HepG2 (cell line): ENCODE measurements around the gene COPB2. TPM values are rescaled to one million over a fixed set of nuclear protein-coding genes. Genes with fewer than 3 reads are reported as not detected.

Experiments
- ATAC-seq: fragments of 200-7000 bp; cut with Tn5 transposase; 3 replicates; pipeline ENCODE4 v1.9.1; 2020; ENCODE audit warnings: mild to moderate bottlenecking, moderate library complexity
- BruUV-seq: library from RNA; stranded (reverse); fragments of 400-500 nt; replicated peaks from 2 replicates; lab custom pipeline; 2021; lab: Mats Ljungman, UMichigan
- CTCF ChIA-PET: fragments of 300-600 bp; formaldehyde crosslinking; extraction: SDS; loops from one replicate; lab custom pipeline; 2021; ENCODE audit warnings: low total read pairs, inconsistent platforms, low intra/inter-chr PET ratio; lab: Yijun Ruan, JAX
- POLR2A ChIA-PET: fragments of 350-600 bp; sonication (Branson Sonifier 250); formaldehyde crosslinking; loops from one replicate; lab custom pipeline; 2020; ENCODE audit warnings: antibody characterized with exemption, inconsistent platforms; lab: Yijun Ruan, JAX
- DNase-seq: peaks from one replicate; pipeline ENCODE4 v3.0.0-alpha.2; 2015; ENCODE audit warnings: low spot score
- FAIRE-seq: peaks from 3 replicates; lab custom pipeline; 2011; peaks lifted over from hg19 to GRCh38; lab: Jason Lieb, UNC
- H2AFZ ChIP-seq: one replicate; pipeline ENCODE4 v1.6.1; 2011; ENCODE audit warnings: low read length, inconsistent platforms
- H3K27ac ChIP-seq: fragments of 300-600 bp; 3 replicates; pipeline ENCODE4 v1.8.0; 2011; ENCODE audit warnings: mixed run types, mild to moderate bottlenecking, mixed read lengths, low read length, inconsistent platforms; ENCODE audit not compliant: insufficient read depth; ENCODE audit errors: extremely low read length
- H3K27me3 ChIP-seq, 2 experiments: fragments of 200-600 bp in 1 of 2; 2 replicates in 1 of 2; 3 replicates in 1 of 2; pipeline versions ENCODE4 v1.6.0 to v1.8.0; 2011; ENCODE audit warnings: low read length in 2 of 2, mild to moderate bottlenecking in 2 of 2, moderate library complexity in 2 of 2, inconsistent platforms in 1 of 2; ENCODE audit not compliant: insufficient read depth in 2 of 2, control insufficient read depth in 1 of 2
- H3K36me3 ChIP-seq, 2 experiments: fragments of 200-600 bp in 1 of 2; replicated peaks in 1 of 2; 2 replicates in 1 of 2; 3 replicates in 1 of 2; pipeline versions ENCODE4 v1.5.1 to v1.8.0; 2011; ENCODE audit warnings: low read length in 2 of 2, inconsistent platforms in 1 of 2; ENCODE audit not compliant: insufficient read depth in 2 of 2, control insufficient read depth in 1 of 2
- H3K4me1 ChIP-seq: 2 replicates; pipeline ENCODE4 v1.5.1; 2012; ENCODE audit warnings: low read length, inconsistent platforms; ENCODE audit not compliant: insufficient read depth
- H3K4me2 ChIP-seq: 2 replicates; pipeline ENCODE4 v1.6.0; 2011; ENCODE audit warnings: low read depth, low read length, inconsistent platforms
- H3K4me3 ChIP-seq, 3 experiments: fragments of 200-600 bp in 1 of 3; sonication (generic), shearing (Covaris generic) in 1 of 3; replicated peaks in 1 of 3; 2 replicates each; pipeline ENCODE4 v1.5.1; 2011 to 2016; ENCODE audit warnings: low read length in 3 of 3, inconsistent platforms in 2 of 3, low read depth in 2 of 3, mild to moderate bottlenecking in 2 of 3, control low read depth in 1 of 3, mixed read lengths in 1 of 3; ENCODE audit not compliant: insufficient read depth in 1 of 3
- H3K79me2 ChIP-seq: one replicate; pipeline ENCODE4 v1.6.1; 2011; ENCODE audit warnings: low read length, inconsistent platforms; ENCODE audit not compliant: insufficient read depth
- H3K9ac ChIP-seq: 2 replicates; pipeline ENCODE4 v1.6.0; 2011; ENCODE audit warnings: mild to moderate bottlenecking, low read depth, low read length, inconsistent platforms; ENCODE audit not compliant: insufficient read depth
- H3K9me3 ChIP-seq: 2 replicates; pipeline ENCODE4 v1.5.1; 2012; ENCODE audit warnings: mild to moderate bottlenecking, low read length
- H4K20me1 ChIP-seq: 2 replicates; pipeline ENCODE4 v1.6.0; 2011; ENCODE audit warnings: inconsistent platforms, mild to moderate bottlenecking, low read length, moderate library complexity; ENCODE audit not compliant: insufficient read depth
- CBX5 ChIP-seq: sonication (generic); formaldehyde crosslinking; IDR thresholded peaks from 2 replicates; pipeline ENCODE4 v1.4.0; 2020; ENCODE audit warnings: missing genetic modification reagents, borderline replicate concordance
- CEBPB ChIP-seq: IDR thresholded peaks from 2 replicates; pipeline ENCODE4 v1.6.1; 2011; ENCODE audit warnings: low read depth, low read length, improper control_type of control experiment, borderline replicate concordance
- GLI4 ChIP-seq: sonication (generic); formaldehyde crosslinking; IDR thresholded peaks from 2 replicates; pipeline ENCODE4 v1.5.1; 2020; ENCODE audit warnings: missing genetic modification reagents, mild to moderate bottlenecking, moderate library complexity, borderline replicate concordance
- GMEB1 ChIP-seq: sonication (generic); formaldehyde crosslinking; IDR thresholded peaks from 2 replicates; pipeline ENCODE4 v1.5.1; 2020; ENCODE audit warnings: missing genetic modification reagents, mild to moderate bottlenecking, borderline replicate concordance
- HOMEZ ChIP-seq: IDR thresholded peaks from 2 replicates; pipeline ENCODE4 v1.6.1; 2016; ENCODE audit warnings: low read depth
- KDM2A ChIP-seq: sonication (generic); formaldehyde crosslinking; IDR thresholded peaks from 2 replicates; pipeline ENCODE4 v1.4.0; 2020; ENCODE audit warnings: low read depth, missing genetic modification reagents, borderline replicate concordance
- MAFK ChIP-seq, 2 experiments: IDR thresholded peaks in 1 of 2; conservative IDR thresholded peaks in 1 of 2; 2 replicates each; pipeline ENCODE4 v1.6.1; 2011; ENCODE audit warnings: improper control_type of control experiment in 2 of 2, low read length in 2 of 2
- MED1 ChIP-seq: sonication (generic); formaldehyde crosslinking; IDR thresholded peaks from 2 replicates; pipeline ENCODE4 v1.4.0; 2020; ENCODE audit warnings: missing genetic modification reagents
- RNF2 ChIP-seq: fragments of 450-650 bp; conservative IDR thresholded peaks from 2 replicates; pipeline ENCODE4 v1.6.1; 2016; ENCODE audit warnings: low read depth
- SRSF4 ChIP-seq: fragments of 200-400 bp; formaldehyde crosslinking; IDR thresholded peaks from one replicate; pipeline ENCODE4 v1.6.1; 2018; ENCODE audit warnings: mild to moderate bottlenecking, low read depth, low read length, moderate library complexity; ENCODE audit not compliant: poor library complexity, severe bottlenecking
- ZNF282 ChIP-seq: fragments of 450-650 bp; IDR thresholded peaks from 2 replicates; pipeline ENCODE4 v1.6.1; 2018; ENCODE audit not compliant: partially characterized antibody
- ZNF337 ChIP-seq: sonication (generic); formaldehyde crosslinking; IDR thresholded peaks from 2 replicates; pipeline ENCODE4 v1.5.1; 2020; ENCODE audit warnings: missing genetic modification reagents, low read depth, mild to moderate bottlenecking, borderline replicate concordance
- WGBS: methylation state at CpG from one replicate; pipeline ENCODE4 v1.1.6; 2017; ENCODE audit warnings: low lambda C conversion rate; 5-methylcytosine and 5-hydroxymethylcytosine counted together
- in situ Hi-C: cut with HindIII; loops from 2 replicates; pipeline ENCODE4 v1.10.0; 2017; ENCODE audit warnings: low pct_unique_long_range_greater_than_20kb; ENCODE audit not compliant: extremely low pct_ligation_motif_present
- intact Hi-C: fragments of 100-400 bp; cut with micrococcal nuclease; formaldehyde crosslinking; loops from one replicate; pipeline ENCODE4 v1.10.0; 2022; ENCODE audit not compliant: unreplicated experiment
- polyA plus RNA-seq, 8 experiments: library from polyadenylated mRNA; depleted of rRNA in 3 of 8; stranded (reverse) in 7 of 8; unstranded in 1 of 8; fragments of >200 nt; fragmentation: Illumina TruSeq in 4 of 8; extraction: Trizol in 4 of 8; gene quantifications; 2 replicates each; pipeline versions ENCODE4 v1.2.1 to v1.2.3, GENCODE V29; 2011 to 2016; ENCODE audit warnings: low read depth in 4 of 8, missing spikeins in 1 of 8, mixed read lengths in 1 of 8; ENCODE audit not compliant: insufficient read depth in 1 of 8
- total RNA-seq, 5 experiments: library from RNA; depleted of rRNA; stranded (reverse); fragments of >200 nt; fragmentation: Illumina TruSeq; extraction: Trizol; gene quantifications; 2 replicates each; pipeline ENCODE4 v1.2.3, GENCODE V29; 2016; ENCODE audit warnings: low read depth in 1 of 5

The COPB2 gene
- total and polyA plus RNA-seq, 2 of the 13 experiments (the other 11 are each of a cell fraction or from before 2014, with no cell fraction given), result 83.3 to 217 TPM

DNA sequence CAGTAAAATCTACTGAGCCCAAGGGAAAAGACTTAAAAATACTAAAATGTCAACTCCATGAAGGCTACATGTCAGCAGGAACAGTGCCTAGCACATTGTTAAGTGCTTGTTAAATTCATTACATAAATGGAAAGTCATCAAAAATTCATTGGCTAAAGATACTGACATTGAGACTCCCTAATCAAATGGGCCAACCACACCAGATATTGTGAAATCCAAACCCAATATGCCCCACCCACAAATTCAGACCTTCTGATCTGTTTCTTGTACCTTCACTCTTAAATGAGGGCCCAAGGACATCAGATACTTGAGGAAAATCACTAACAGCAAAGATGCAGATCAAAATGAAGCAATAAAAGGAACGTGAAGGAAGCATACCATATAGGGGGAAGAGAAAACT lies 24.9 kb downstream of the COPB2 start:
- TF ChIP-seq CEBPB (peak; percentile 50; the same call in 1 of the 2 replicates), ZNF337 (CRISPR knock-in tag) (no peak), MAFK (conservative IDR thresholded peaks at IDR 0.05 in 1 of 2, IDR thresholded peaks at IDR 0.05 in 1 of 2; ENCODE audit: low read length in 2 of 2) (peak; percentile 2 to 5; a peak in 1 of 4 replicates), CBX5 (no peak), MED1 (no peak)
- 94% methylated on average over 1 of the region's 1 CpG for WGBS
- H2AFZ ChIP-seq, result no peak overlapping the region
- no peak for FAIRE-seq
- no peak for ATAC-seq
- H3K9ac ChIP-seq, result no peak overlapping the region
- no peak for DNase-seq
- H3K36me3 ChIP-seq, result peaks cover 18 to 91% of the 10 kb centered on the region in 2 experiments
- H3K27me3 ChIP-seq, result no peaks in the 10 kb centered on the region
- no peaks in the 10 kb centered on the region for H3K4me1 ChIP-seq
- H3K79me2 ChIP-seq, result no peaks in the 10 kb centered on the region
- no peaks in the 10 kb centered on the region for H3K9me3 ChIP-seq
- intact Hi-C loops (no loop called here), in situ Hi-C loops (loop anchor here (25.0 kb wide), 1 partner anchor 677 kb away; no protein-coding TSS in a partner anchor)
- ChIA-PET POLR2A (no interaction called here), CTCF (no interaction called here)
- no TSS peak for BruUV-seq
- H4K20me1 ChIP-seq, result no peaks in the 10 kb centered on the region; the same call in 1 of the 2 replicates
- no peak overlapping the region for H3K4me2 ChIP-seq
- H3K27ac ChIP-seq, result no peak overlapping the region
- H3K4me3 ChIP-seq, result no peak overlapping the region

- no peaks in the 10 kb centered on the region for H3K27me3 ChIP-seq
- in situ Hi-C loops (loop anchor here (25.0 kb wide), 1 partner anchor 674 kb away; no protein-coding TSS in a partner anchor), intact Hi-C loops (no loop called here)
- FAIRE-seq (no peak), DNase-seq (no peak), ATAC-seq (no peak)
- H3K79me2 ChIP-seq, result no peaks in the 10 kb centered on the region
- H4K20me1 ChIP-seq, result peaks cover 3% of the 10 kb centered on the region; the same call in 1 of the 2 replicates
- no peaks in the 10 kb centered on the region for H3K4me1 ChIP-seq
- no peak overlapping the region for H3K27ac ChIP-seq
- H3K9me3 ChIP-seq, result no peaks in the 10 kb centered on the region
- BruUV-seq, result no TSS peak
- H3K4me2 ChIP-seq, result no peak overlapping the region
- ChIA-PET POLR2A (no interaction called here), CTCF (no interaction called here)
- H3K9ac ChIP-seq, result no peak overlapping the region
- peaks cover 18 to 91% of the 10 kb centered on the region in 2 experiments for H3K36me3 ChIP-seq
- no peak overlapping the region for H3K4me3 ChIP-seq
- 98% methylated on average over 2 of the region's 2 CpGs for WGBS
- H2AFZ ChIP-seq, result no peak overlapping the region
- TF ChIP-seq GLI4 (no peak), GMEB1 (no peak), ZNF282 (no peak), KDM2A (CRISPR knock-in tag) (no peak), RNF2 (no peak), HOMEZ (CRISPR knock-in tag) (no peak), SRSF4 (no peak)
These were observed 28.2 kb downstream of the COPB2 start for GRCh38 chr3:139361276-139361675.
